CD4-positive, alpha-beta memory T cell (primary cell): ENCODE data around the gene SANBR. TPM values are rescaled to one million over a fixed set of nuclear protein-coding genes. Genes with fewer than 3 reads are reported as not detected.

Experiments
- CTCF ChIA-PET: fragments of 350-600 bp; sonication (Branson Sonifier 250); formaldehyde crosslinking; loops from one replicate; lab custom pipeline; 2021; ENCODE audit warnings: inconsistent platforms; ENCODE audit not compliant: partially characterized antibody; lab: Charles Lee
- POLR2A ChIA-PET: fragments of 350-600 bp; sonication (Branson Sonifier 250); formaldehyde crosslinking; loops from one replicate; lab custom pipeline; 2021; ENCODE audit not compliant: partially characterized antibody; lab: Charles Lee
- DNase-seq, 5 donors: peaks; one replicate each; pipeline versions ENCODE4 v3.0.0 to v3.0.0-alpha.2; 2020 to 2022; ENCODE audit warnings: mixed read lengths in 1 of 5
- H3K27ac ChIP-seq: one replicate; pipeline ENCODE4 v1.7.0; 2013; ENCODE audit warnings: low read depth, low read length
- H3K27me3 ChIP-seq: 2 replicates; pipeline ENCODE4 v1.7.0; 2013; ENCODE audit warnings: mild to moderate bottlenecking, low read length, moderate library complexity; ENCODE audit not compliant: insufficient read depth
- H3K36me3 ChIP-seq: 2 replicates; pipeline ENCODE4 v1.7.0; 2013; ENCODE audit warnings: mild to moderate bottlenecking, low read length, moderate library complexity; ENCODE audit not compliant: insufficient read depth
- H3K4me1 ChIP-seq: 2 replicates; pipeline ENCODE4 v1.7.0; 2013; ENCODE audit warnings: mild to moderate bottlenecking, low read length, moderate library complexity; ENCODE audit not compliant: insufficient read depth
- H3K4me3 ChIP-seq, 2 donors: one replicate each; pipeline ENCODE4 v1.7.0; 2013; ENCODE audit warnings: low read length in 2 of 2, mild to moderate bottlenecking in 1 of 2
- H3K9me3 ChIP-seq, 2 donors: one replicate each; pipeline ENCODE4 v1.7.0; 2013; ENCODE audit warnings: low read length in 2 of 2, control low read depth in 1 of 2; ENCODE audit not compliant: control insufficient read depth in 1 of 2
- H3K27ac Mint-ChIP-seq, 7 donors: one replicate each; pipeline ENCODE4 v1.8.0; 2020 to 2021; ENCODE audit warnings: mixed read lengths in 7 of 7, mild to moderate bottlenecking in 6 of 7, inconsistent platforms in 3 of 7, moderate library complexity in 3 of 7
- H3K27me3 Mint-ChIP-seq, 2 donors: one replicate each; pipeline ENCODE4 v1.8.0; 2020 to 2021; ENCODE audit warnings: mixed read lengths in 2 of 2
- H3K36me3 Mint-ChIP-seq, 2 donors: one replicate each; pipeline ENCODE4 v1.8.0; 2020 to 2021; ENCODE audit warnings: mixed read lengths in 2 of 2, inconsistent platforms in 1 of 2, mild to moderate bottlenecking in 1 of 2
- H3K4me1 Mint-ChIP-seq, 4 donors: one replicate each; pipeline ENCODE4 v1.8.0; 2020 to 2021; ENCODE audit warnings: mixed read lengths in 4 of 4, mild to moderate bottlenecking in 1 of 4
- H3K4me3 Mint-ChIP-seq, 8 donors: one replicate each; pipeline ENCODE4 v1.8.0; 2020 to 2021; ENCODE audit warnings: mixed read lengths in 8 of 8, mild to moderate bottlenecking in 7 of 8, moderate library complexity in 6 of 8, inconsistent platforms in 3 of 8
- H3K9me3 Mint-ChIP-seq, 8 donors: one replicate each; pipeline ENCODE4 v1.8.0; 2020 to 2021; ENCODE audit warnings: mixed read lengths in 8 of 8, mild to moderate bottlenecking in 5 of 8, inconsistent platforms in 3 of 8, moderate library complexity in 1 of 8
- intact Hi-C: fragments of 100-400 bp; cut with micrococcal nuclease; formaldehyde crosslinking; loops from one replicate; pipeline ENCODE4 v1.15.1; 2023
- polyA plus RNA-seq, 2 donors: library from polyadenylated mRNA; unstranded; fragments of 300-500 nt; fragmentation: Illumina TruSeq; gene quantifications; one replicate each; pipeline ENCODE4 v1.2.3, GENCODE V29; 2021
- total RNA-seq, 2 experiments: library from RNA; stranded (reverse); gene quantifications; one replicate each; pipeline ENCODE4 v1.2.3, GENCODE V29; 2021

Gene SANBR
- total and polyA plus RNA-seq, 4 experiments from 2014 or later = 1.0 to 6.0 (median 3.9) TPM

- no peak for DNase-seq
- Mint-ChIP-seq H3K27me3 (no peaks in the 10 kb centered on the region), H3K9me3 (peaks cover 0 to 10% (median 0%) of the 10 kb centered on the region in 8 donors), H3K4me3 (no peak overlapping the region), H3K4me1 (peaks cover 22 to 47% (median 34%) of the 10 kb centered on the region in 4 donors), H3K36me3 (peaks cover 17 to 24% of the 10 kb centered on the region in 2 donors), H3K27ac (no peak overlapping the region)
- no peak overlapping the region for H3K4me3 ChIP-seq
- H3K27me3 ChIP-seq = no peaks in the 10 kb centered on the region
- ChIA-PET CTCF (no interaction called here), POLR2A (no interaction called here)
- no peaks in the 10 kb centered on the region for H3K9me3 ChIP-seq
- H3K4me1 ChIP-seq = peaks cover 12% of the 10 kb centered on the region
- intact Hi-C loops = no loop called here
- H3K36me3 ChIP-seq = no peaks in the 10 kb centered on the region
- H3K27ac ChIP-seq = no peak overlapping the region
Measured at GRCh38 chr2:61042807-61043206, 22.9 kb upstream of the SANBR start.

- H3K4me3 ChIP-seq = no peak overlapping the region
- no peaks in the 10 kb centered on the region for H3K9me3 Mint-ChIP-seq
- H3K4me3 Mint-ChIP-seq = peak overlapping the region in 2 of 8 donors; percentile 2 to 5
- H3K27me3 Mint-ChIP-seq = no peaks in the 10 kb centered on the region
- H3K9me3 ChIP-seq = no peaks in the 10 kb centered on the region
- H3K4me1 ChIP-seq = peaks cover 12% of the 10 kb centered on the region
- peak overlapping the region in 5 of 7 donors; percentile 5 to 82 (median 43) for H3K27ac Mint-ChIP-seq
- CTCF ChIA-PET = no interaction called here
- peaks cover 23 to 40% of the 10 kb centered on the region in 2 donors for H3K36me3 Mint-ChIP-seq
- H3K27me3 ChIP-seq = no peaks in the 10 kb centered on the region
- H3K4me1 Mint-ChIP-seq = peaks cover 22 to 44% (median 29%) of the 10 kb centered on the region in 4 donors
- no peak overlapping the region for H3K27ac ChIP-seq
- POLR2A ChIA-PET = no interaction called here
- H3K36me3 ChIP-seq = peaks cover 9% of the 10 kb centered on the region
- intact Hi-C loops = no loop called here
- DNase-seq = peak in 1 of 5 donors; percentile 2
Measured at GRCh38 chr2:61044636-61045035, 21.0 kb upstream of the SANBR start.

DNA sequence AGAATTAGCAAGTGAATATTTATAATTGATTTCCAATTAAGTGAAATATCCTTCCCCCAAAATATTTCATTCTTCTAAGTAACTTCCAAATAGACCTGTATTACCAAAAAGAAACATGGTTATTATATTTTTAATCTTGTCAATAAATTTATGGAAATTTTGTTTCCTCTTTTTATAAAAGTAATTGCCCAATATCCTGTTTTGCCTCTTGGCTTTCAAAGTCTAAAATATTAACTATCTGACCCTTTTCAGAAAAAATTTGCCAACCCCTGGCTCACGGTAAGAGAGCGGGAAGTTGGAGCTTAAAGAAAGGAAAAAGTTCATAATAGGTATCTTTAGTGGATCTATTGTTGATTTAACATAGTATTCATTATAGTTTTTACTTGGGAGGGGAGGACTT lies 20.4 kb upstream of the SANBR start:
- H3K4me3 ChIP-seq = no peak overlapping the region
- no peaks in the 10 kb centered on the region for H3K27me3 Mint-ChIP-seq
- H3K9me3 ChIP-seq = no peaks in the 10 kb centered on the region
- H3K36me3 Mint-ChIP-seq = peaks cover 23 to 40% of the 10 kb centered on the region in 2 donors
- ChIA-PET POLR2A (no interaction called here), CTCF (no interaction called here)
- intact Hi-C loops = no loop called here
- H3K27ac Mint-ChIP-seq = peak overlapping the region in 2 of 7 donors; percentile 5 to 43
- no peak overlapping the region for H3K4me3 Mint-ChIP-seq
- no peak for DNase-seq
- peaks cover 12% of the 10 kb centered on the region for H3K4me1 ChIP-seq
- H3K9me3 Mint-ChIP-seq = no peaks in the 10 kb centered on the region
- H3K36me3 ChIP-seq = peaks cover 9% of the 10 kb centered on the region
- no peaks in the 10 kb centered on the region for H3K27me3 ChIP-seq
- no peak overlapping the region for H3K27ac ChIP-seq
- peaks cover 20 to 39% (median 26%) of the 10 kb centered on the region in 4 donors for H3K4me1 Mint-ChIP-seq

- Mint-ChIP-seq H3K4me3 (no peak overlapping the region), H3K9me3 (no peaks in the 10 kb centered on the region), H3K27me3 (no peaks in the 10 kb centered on the region), H3K27ac (peak overlapping the region in 1 of 7 donors; percentile 38), H3K4me1 (peaks cover 15 to 33% (median 20%) of the 10 kb centered on the region in 4 donors), H3K36me3 (peaks cover 27 to 43% of the 10 kb centered on the region in 2 donors)
- Histone ChIP-seq H3K27ac (no peak overlapping the region), H3K27me3 (no peaks in the 10 kb centered on the region), H3K36me3 (peaks cover 9% of the 10 kb centered on the region), H3K4me1 (peaks cover 12% of the 10 kb centered on the region), H3K4me3 (no peak overlapping the region), H3K9me3 (no peaks in the 10 kb centered on the region)
- DNase-seq = no peak
- intact Hi-C loops = no loop called here
- ChIA-PET CTCF (no interaction called here), POLR2A (no interaction called here)
Measured at GRCh38 chr2:61045999-61046398, 19.7 kb upstream of the SANBR start.

DNA sequence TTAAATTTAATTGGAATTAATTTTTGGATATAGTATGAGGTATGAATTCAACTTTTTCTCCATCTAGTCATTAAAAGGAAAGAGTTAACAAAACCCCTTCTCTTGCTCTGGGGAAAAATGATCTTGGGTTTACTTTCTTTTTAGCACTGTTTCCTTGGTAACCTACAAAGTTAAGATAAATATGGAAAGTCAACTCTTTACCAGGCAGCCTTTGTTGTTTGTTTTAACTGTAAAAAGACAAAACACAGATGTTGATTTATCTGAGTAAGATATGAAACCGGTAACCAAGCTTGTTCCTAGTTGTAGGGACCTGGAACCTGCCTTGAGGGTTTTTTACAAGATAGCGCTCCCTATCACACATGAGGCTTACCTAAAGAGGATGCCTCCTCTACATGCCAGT lies 10.1 kb upstream of the SANBR start:
- POLR2A ChIA-PET = no interaction called here
- no peak overlapping the region for H3K4me3 Mint-ChIP-seq
- peaks cover 23 to 26% of the 10 kb centered on the region in 2 donors for H3K36me3 Mint-ChIP-seq
- Histone ChIP-seq H3K4me3 (no peak overlapping the region), H3K27ac (no peak overlapping the region), H3K36me3 (peaks cover 4% of the 10 kb centered on the region), H3K4me1 (no peaks in the 10 kb centered on the region), H3K27me3 (no peaks in the 10 kb centered on the region), H3K9me3 (no peaks in the 10 kb centered on the region)
- H3K27ac Mint-ChIP-seq = peak overlapping the region in 4 of 7 donors; percentile 13 to 50 (median 16)
- intact Hi-C loops = no loop called here
- DNase-seq = peak in 2 of 5 donors; percentile 0 to 7
- no peaks in the 10 kb centered on the region for H3K9me3 Mint-ChIP-seq
- CTCF ChIA-PET = no interaction called here
- H3K27me3 Mint-ChIP-seq = no peaks in the 10 kb centered on the region
- peaks cover 0 to 6% (median 6%) of the 10 kb centered on the region in 4 donors for H3K4me1 Mint-ChIP-seq

- ChIA-PET POLR2A (no interaction called here), CTCF (no interaction called here)
- no peak for DNase-seq
- intact Hi-C loops = no loop called here
- Mint-ChIP-seq H3K9me3 (no peaks in the 10 kb centered on the region), H3K27ac (no peak overlapping the region), H3K4me3 (no peak overlapping the region), H3K4me1 (peaks cover 0 to 6% (median 6%) of the 10 kb centered on the region in 4 donors), H3K27me3 (no peaks in the 10 kb centered on the region), H3K36me3 (peaks cover 14 to 19% of the 10 kb centered on the region in 2 donors)
- Histone ChIP-seq H3K9me3 (no peaks in the 10 kb centered on the region), H3K4me1 (no peaks in the 10 kb centered on the region), H3K27me3 (no peaks in the 10 kb centered on the region), H3K27ac (no peak overlapping the region), H3K4me3 (no peak overlapping the region), H3K36me3 (peaks cover 4% of the 10 kb centered on the region)
Measured at GRCh38 chr2:61057562-61057961, 8.1 kb upstream of the SANBR start.

DNA sequence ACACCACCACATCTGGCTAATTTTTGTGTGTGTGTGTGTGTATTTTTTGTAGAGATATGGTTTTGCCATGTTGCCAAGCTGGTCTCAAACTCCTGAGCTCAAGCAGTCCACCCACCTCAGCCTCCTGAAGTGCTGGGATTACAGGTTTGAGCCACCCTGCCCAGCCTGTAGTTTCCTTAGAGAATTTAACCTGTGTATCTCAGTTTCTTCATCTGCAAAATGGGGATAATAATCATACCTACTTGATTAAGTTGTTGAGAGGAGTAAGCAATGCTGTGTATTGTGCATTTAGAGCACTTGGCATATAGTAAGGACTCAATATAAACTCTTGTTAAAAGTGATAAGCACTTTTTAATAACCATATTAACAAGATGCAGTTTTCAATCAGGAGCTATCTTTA lies 6.3 kb upstream of the SANBR start:
- H3K4me1 Mint-ChIP-seq = peaks cover 0 to 6% (median 6%) of the 10 kb centered on the region in 4 donors
- Histone ChIP-seq H3K4me1 (no peaks in the 10 kb centered on the region), H3K36me3 (peaks cover 4% of the 10 kb centered on the region), H3K27me3 (no peaks in the 10 kb centered on the region), H3K9me3 (no peaks in the 10 kb centered on the region), H3K27ac (no peak overlapping the region), H3K4me3 (no peak overlapping the region)
- H3K27ac Mint-ChIP-seq = no peak overlapping the region
- no peaks in the 10 kb centered on the region for H3K9me3 Mint-ChIP-seq
- peaks cover 7 to 15% of the 10 kb centered on the region in 2 donors for H3K36me3 Mint-ChIP-seq
- H3K27me3 Mint-ChIP-seq = no peaks in the 10 kb centered on the region
- ChIA-PET POLR2A (interaction anchor here (0.8 kb wide), 1 partner anchor 15 kb away, joined by 3 read pairs; no protein-coding TSS in a partner anchor), CTCF (no interaction called here)
- H3K4me3 Mint-ChIP-seq = no peak overlapping the region
- intact Hi-C loops = no loop called here
- no peak for DNase-seq
